SIG-M5 (cell line): ENCODE measurements around the gene ARHGAP42.
"Not testable (repeated sequence)": the region's sequence is repeated elsewhere in the genome, so short reads cannot be mapped to it uniquely, and the experiment has no call there.

Source experiments
- DNase-seq: peaks from one replicate; lab custom pipeline; 2025; lab: John Stamatoyannopoulos, UW

Gene ARHGAP42

GRCh38 chr11:100870138-100870537 is 183.1 kb downstream of the ARHGAP42 start:
- DNase-seq: no peak

DNA sequence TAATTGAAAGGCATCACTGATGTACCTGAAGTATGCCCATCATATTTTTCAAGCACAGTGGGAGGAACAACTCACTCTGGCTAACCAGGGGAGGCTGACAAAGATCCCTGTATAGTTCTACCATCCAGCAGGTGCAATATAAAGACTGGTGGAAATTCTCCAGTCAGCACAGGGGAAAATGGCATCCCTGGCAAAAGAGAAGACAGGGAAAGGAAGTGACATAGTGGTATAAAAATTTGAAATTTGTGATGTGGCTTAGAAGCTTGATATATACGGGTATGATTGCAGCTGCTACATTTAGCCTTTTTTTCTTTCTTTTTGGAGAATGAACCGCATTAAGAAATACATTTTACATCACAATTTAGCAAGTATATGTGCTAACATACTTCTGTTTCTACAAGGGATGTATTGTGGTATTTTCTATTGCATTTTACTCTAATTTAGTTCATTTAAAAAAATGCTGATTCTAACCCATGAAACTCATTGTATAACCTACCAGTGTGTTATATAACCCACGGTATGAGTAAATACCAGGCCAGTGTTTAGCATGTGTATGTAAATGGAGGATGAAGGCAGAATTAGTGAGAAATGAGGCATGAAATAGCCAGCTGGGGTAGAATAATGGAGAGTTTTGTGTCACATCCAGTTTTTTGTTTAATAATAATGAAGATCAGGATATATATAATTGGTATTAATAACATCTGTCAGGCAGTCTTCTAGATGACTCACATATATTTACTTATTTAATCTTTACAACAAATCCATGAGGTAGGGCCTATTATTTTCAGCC is 186.1 kb downstream of the ARHGAP42 start:
- no peak for DNase-seq

GRCh38 chr11:100874203-100874602 is 187.1 kb downstream of the ARHGAP42 start:
- no peak for DNase-seq

- DNase-seq: no peak
Observed at GRCh38 chr11:100875521-100875869, 188.4 kb downstream of the ARHGAP42 start.

GRCh38 chr11:100876815-100877520 is 189.9 kb downstream of the ARHGAP42 start:
- DNase-seq: no peak

DNA sequence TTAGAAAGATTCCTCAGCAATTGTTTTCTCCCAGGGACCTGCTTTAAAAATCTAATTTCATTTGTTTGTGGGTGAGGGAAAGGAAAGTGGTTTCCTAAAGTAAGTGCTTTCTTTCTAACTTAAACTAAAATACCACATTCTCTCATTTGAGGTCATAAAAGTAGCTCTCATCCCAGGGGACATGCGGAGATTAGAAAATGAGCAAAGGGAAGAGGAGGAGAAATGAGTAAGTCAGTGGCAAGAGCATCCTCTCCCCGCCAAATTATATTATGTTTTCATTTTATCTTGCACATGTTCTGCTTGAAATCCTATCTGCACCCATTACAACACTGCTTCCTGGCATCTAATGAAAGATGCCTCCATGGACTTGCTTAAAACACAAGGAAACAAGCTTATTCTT is 191.4 kb downstream of the ARHGAP42 start:
- no peak for DNase-seq

- DNase-seq: no peak
Observed at GRCh38 chr11:100882957-100883356, 195.9 kb downstream of the ARHGAP42 start.

DNA sequence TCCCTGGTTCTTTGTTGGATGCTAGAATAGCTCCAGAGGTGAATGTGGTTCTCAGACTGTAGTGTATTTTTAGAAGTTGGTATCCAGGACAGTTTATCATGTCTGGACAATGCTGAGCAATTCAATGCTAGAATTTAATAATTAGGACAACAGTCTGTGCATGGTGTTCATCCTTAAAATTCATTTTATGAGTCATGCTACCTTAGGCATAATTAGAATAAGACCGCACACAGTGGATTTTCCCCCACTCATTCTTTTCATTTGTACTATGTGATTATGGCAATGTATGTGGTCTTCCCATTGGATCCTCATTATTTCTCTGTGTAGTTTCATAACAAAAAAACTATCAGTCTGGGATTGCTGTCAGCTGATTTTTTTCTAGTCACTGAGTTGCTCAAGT is 196.7 kb downstream of the ARHGAP42 start:
- DNase-seq: no peak

DNA sequence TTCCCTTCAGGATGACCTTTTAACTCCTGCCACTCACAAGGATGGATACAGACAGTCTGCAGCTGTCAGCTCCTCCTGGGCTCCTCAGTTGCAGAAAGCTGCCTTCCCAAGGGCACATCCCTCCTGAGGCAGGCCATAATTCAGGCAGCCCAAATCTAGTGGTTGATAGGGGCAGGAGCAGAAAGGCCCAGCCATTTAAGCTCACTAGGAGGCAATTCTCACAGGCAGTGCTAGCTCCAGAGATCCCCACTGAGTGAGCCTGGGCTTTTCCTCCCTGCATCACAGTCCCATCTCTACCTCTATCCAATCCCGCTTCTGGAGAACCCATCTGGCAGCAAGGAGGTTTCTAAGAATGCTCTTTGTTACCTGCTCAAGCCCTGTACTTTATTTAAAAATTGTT is 200.6 kb downstream of the ARHGAP42 start:
- DNase-seq: no peak

DNA sequence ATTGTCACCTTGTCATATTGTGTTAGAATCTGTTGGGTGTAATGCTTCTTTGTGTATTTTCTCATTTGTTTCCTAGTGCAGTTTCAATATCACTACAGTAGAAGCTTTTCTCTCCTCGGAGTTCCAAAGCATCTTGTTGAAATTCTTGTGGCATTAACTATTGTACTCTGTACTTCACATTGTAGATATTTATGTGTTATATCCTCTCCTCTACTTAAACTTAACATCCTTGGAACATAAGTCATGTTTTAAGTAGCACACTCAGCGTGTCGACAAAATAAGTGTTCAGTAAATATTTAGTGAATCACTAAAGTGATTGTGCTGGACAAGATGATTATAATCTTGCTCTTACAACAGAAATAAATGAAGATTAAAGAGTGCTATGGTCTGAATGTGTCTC is 201.7 kb downstream of the ARHGAP42 start:
- DNase-seq: no peak

GRCh38 chr11:100889758-100890157 is 202.7 kb downstream of the ARHGAP42 start:
- DNase-seq: no peak

DNA sequence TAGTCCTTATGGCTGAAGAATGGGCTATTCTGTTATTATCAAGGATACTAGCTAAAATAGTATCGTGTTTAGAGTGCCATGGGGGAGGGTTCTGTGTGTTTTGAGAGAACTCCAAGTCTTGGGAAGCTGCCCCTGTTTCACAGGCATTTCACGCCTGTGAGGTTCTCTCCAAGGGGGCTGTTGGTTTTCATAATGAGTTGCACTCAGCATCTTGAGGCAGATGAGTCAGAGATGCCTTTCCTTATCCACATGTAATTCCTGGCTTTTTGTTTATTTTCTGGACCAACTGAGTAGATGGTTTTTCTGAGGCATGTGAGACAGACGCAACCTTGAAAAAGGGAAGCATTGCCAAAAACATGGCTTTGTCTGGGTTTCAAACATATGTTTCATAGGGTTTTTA is 203.7 kb downstream of the ARHGAP42 start:
- DNase-seq: no peak

GRCh38 chr11:100892886-100893285 is 205.8 kb downstream of the ARHGAP42 start:
- no peak for DNase-seq

DNA sequence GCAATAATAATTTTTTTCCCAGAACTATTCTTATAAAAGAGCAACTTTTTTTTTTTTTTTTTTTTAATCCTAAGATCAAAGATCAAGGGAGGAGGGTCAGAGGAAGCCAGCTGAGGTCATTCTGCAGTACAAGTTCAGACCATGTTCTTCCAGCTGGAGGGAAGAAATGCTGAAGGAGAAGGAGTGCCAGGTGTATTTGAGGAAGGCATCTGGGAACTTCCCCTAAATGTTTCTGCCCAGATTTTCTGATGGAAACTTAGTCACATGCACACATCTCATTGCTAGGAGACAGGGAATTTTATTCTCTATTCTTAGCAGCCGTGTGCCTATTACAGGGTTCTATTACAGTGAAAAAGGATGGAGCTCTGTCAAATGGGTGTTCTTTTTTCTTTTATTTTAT is 208.4 kb downstream of the ARHGAP42 start:
- no peak for DNase-seq

DNA sequence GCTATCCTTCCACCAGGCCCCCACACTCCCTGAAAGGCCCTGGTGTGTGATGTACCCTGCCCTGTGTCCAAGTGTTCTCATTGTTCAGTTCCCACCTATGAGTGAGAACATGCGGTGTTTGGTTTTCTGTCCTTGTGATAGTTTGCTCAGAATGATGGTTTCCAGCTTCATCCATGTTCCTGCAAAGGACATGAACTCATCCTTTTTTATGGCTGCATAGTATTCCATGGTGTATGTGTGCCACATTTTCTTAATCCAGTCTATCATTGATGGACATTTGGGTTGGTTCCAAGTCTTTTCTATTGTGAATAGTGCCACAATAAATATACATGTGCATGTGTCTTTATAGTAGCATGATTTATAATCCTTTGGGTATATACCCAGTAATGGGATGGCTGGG is 208.9 kb downstream of the ARHGAP42 start:
- not testable (repeated sequence) for DNase-seq

- DNase-seq: not testable (repeated sequence)
Observed at GRCh38 chr11:100901471-100901870, 214.4 kb downstream of the ARHGAP42 start.

GRCh38 chr11:100902454-100903141 is 215.5 kb downstream of the ARHGAP42 start:
- no peak for DNase-seq

DNA sequence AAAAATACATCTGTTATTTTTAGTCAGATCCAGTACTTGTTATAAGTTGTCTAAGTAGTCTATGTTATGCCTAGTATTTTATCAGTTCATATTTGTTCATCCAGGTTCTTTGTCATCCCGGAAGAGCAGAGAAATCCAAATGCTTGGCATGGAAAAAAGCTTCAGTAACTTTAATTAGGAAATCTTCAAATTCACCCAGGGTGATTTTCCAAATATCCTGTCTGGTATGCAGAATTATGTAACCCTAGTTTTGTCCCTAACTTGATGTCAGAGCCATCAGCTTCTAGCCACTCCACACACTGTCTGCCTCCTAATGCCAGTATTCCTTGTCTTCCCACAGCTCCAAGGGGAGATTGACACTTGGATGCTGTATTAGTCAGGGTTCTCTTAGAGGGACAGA is 216.2 kb downstream of the ARHGAP42 start:
- DNase-seq: no peak

DNA sequence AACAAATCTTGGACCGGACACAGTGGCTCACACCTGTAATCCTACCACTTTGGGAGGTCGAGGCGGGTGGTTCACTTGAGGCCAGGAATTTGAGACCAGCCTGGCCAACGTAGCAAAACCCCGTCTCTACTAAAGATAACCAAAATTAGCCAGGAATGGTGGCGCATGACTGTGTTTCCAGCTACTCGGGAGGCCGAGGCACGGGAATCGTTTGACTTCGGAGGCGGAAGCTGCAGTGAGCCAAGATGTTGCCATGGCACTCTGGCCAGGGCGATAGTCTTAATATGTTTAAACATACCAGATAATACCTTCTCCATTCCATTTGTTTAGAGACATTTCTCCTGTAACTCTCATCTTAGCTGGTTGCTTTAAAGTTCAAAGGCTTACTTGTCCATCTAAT is 218.6 kb downstream of the ARHGAP42 start:
- no peak for DNase-seq

DNA sequence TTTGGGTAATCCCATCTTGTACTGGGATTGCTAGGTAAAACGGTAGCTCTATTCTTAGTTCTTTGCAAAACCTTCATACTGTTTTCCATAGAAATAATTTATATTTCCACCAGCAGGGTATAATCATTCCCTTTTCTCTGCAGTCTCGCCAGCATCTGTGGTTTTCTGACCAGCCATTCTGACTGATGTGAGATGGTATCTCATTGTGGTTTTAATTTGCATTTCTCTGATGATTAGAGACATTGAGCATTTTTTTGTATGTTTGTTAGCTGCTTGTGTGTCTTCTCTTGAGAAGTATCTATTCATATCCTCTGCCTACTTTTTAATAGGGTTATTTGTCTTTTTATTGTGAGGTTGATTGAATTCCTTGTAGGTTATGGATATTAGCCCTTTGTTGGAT is 221.7 kb downstream of the ARHGAP42 start:
- no peak for DNase-seq

DNA sequence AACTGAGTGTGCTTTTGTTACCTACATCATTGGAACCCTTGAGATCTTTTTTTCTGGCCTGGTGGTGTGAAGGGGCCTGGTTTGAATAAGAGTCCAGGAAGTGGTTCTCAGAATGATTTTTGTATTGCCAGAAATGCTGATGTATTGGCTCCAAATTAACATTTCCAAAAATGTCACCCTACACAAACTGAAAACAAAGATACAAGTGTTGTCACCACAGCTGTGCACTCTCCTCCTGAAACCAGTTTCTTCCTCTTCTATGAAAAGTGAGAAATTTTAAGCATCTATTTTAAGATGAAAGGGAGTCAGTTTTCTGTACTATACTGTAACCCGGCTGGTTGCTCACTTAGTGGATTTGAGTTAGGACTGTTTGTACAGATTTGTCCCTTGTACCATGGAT is 223.7 kb downstream of the ARHGAP42 start:
- DNase-seq: no peak

DNA sequence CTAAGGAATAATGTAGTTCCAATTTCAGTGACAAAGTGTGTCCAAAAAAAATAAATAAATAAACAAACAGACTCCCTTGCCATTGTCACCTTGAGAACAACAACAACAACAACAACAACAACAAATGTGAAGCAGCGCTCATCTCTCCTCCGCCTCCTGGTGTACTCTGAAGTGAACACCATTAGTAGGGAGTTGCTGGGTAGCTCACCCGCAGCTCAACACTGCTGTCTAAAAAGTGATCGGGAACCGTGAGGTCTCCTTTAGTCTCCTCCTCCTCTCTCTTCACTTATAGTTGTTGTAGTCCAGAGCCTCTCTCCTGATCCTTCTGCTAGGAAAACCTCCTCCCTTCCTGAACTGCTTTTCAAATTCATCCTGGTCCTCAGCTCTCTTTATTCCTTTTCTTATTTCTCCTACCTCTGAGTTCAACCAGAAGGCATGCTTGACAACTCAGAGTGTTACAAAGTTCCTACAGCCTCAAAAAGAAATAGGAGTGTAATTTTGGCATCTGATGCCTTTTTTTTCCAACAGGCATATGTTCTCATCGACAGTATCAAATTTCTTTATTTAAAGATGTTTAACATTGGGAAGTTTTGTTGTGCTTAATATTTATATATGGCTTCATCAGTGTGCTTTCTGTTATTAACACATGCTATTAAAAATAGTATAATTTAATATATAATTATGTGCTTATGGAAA is 227.5 kb downstream of the ARHGAP42 start:
- no peak for DNase-seq
